Transverse colon (tissue), 4 donors: ENCODE results near the gene KCNN2.

Experiments used
- CTCF ChIP-seq, 5 experiments: fragments of 200-600 bp in 3 of 5; fragments of 450-650 bp in 2 of 5; sonication (generic) in 3 of 5; IDR thresholded peaks; 1 replicate in 2 of 5; 2 replicates in 3 of 5; pipeline ENCODE4 v1.5.1; 2016 to 2017; ENCODE audit warnings: antibody characterized with exemption in 5 of 5, inconsistent platforms in 3 of 5, mild to moderate bottlenecking in 2 of 5, moderate library complexity in 1 of 5
- EP300 ChIP-seq: sonication (generic); formaldehyde crosslinking; IDR thresholded peaks from one replicate; pipeline ENCODE4 v1.6.1; 2017; ENCODE audit warnings: antibody characterized with exemption, low read depth
- POLR2AphosphoS5 ChIP-seq, 3 donors: sonication (generic); formaldehyde crosslinking; IDR thresholded peaks; one replicate each; pipeline ENCODE4 v1.6.1; 2016; ENCODE audit warnings: antibody characterized with exemption in 3 of 3

GRCh38 chr5:114358329-114358728, 3.5 kb upstream of the KCNN2 start:
- TF ChIP-seq CTCF (IDR thresholded peaks at IDR 0.05) (no peak), POLR2AphosphoS5 (IDR thresholded peaks at IDR 0.05) (no peak), EP300 (no peak)
